Endothelial cell of umbilical vein (primary cell): ENCODE results near the gene SLC30A2. TPM values are rescaled to one million over a fixed set of nuclear protein-coding genes. Genes with fewer than 3 reads are reported as not detected.

Experiments
- BruUV-seq: library from RNA; stranded (reverse); fragments of 400-500 nt; replicated peaks from 2 replicates; lab custom pipeline; 2021; lab: Mats Ljungman, UMichigan
- CTCF ChIA-PET: fragments of 300-600, 350-600 bp; sonication (Branson Sonifier 250); formaldehyde crosslinking; loops from one replicate; lab custom pipeline; 2021; ENCODE audit warnings: antibody characterized with exemption, inconsistent platforms; lab: Charles Lee
- POLR2A ChIA-PET: fragments of 300-600, 350-600 bp; sonication (Branson Sonifier 250); formaldehyde crosslinking; loops from one replicate; lab custom pipeline; 2021; ENCODE audit warnings: antibody characterized with exemption, inconsistent platforms; lab: Charles Lee
- DNase-seq: peaks from one replicate; pipeline ENCODE4 v3.0.0-alpha.2; 2011; ENCODE audit warnings: low read depth, low spot score
- FAIRE-seq: peaks from 2 replicates; lab custom pipeline; 2011; peaks lifted over from hg19 to GRCh38; lab: Jason Lieb, UNC
- H2AFZ ChIP-seq: 2 replicates; pipeline ENCODE4 v1.6.0; 2012; ENCODE audit warnings: low read depth, low read length, control low read depth, inconsistent platforms
- H3K27ac ChIP-seq: 2 replicates; pipeline ENCODE4 v1.5.1; 2011; ENCODE audit warnings: low read depth, mild to moderate bottlenecking, control low read depth, low read length, moderate library complexity; ENCODE audit not compliant: insufficient read depth
- H3K27me3 ChIP-seq, 2 experiments: 2 replicates each; pipeline versions ENCODE4 v1.6.0 to v1.6.1; 2011; ENCODE audit warnings: low read length in 2 of 2, mixed read lengths in 1 of 2; ENCODE audit not compliant: control insufficient read depth in 2 of 2, insufficient read depth in 2 of 2
- H3K36me3 ChIP-seq, 2 experiments: 2 replicates in 1 of 2; 3 replicates in 1 of 2; pipeline ENCODE4 v1.5.1; 2011; ENCODE audit warnings: low read length in 2 of 2, mild to moderate bottlenecking in 1 of 2, moderate library complexity in 1 of 2; ENCODE audit not compliant: control insufficient read depth in 2 of 2, insufficient read depth in 2 of 2; ENCODE audit errors: extremely low read depth in 1 of 2
- H3K4me1 ChIP-seq: 3 replicates; pipeline ENCODE4 v1.5.1; 2011; ENCODE audit warnings: mild to moderate bottlenecking, low read length; ENCODE audit not compliant: control insufficient read depth, insufficient read depth; ENCODE audit errors: extremely low read depth
- H3K4me2 ChIP-seq: 2 replicates; pipeline ENCODE4 v1.6.1; 2011; ENCODE audit warnings: low read length, control low read depth, mixed read lengths; ENCODE audit not compliant: insufficient read depth
- H3K4me3 ChIP-seq, 3 experiments: fragments of 200-600 bp in 1 of 3; sonication (generic), shearing (Covaris generic) in 1 of 3; replicated peaks in 1 of 3; 2 replicates each; pipeline ENCODE4 v1.5.1; 2011 to 2016; ENCODE audit warnings: control low read depth in 3 of 3, low read length in 3 of 3, mild to moderate bottlenecking in 2 of 3, inconsistent platforms in 1 of 3, low read depth in 1 of 3, moderate library complexity in 1 of 3; ENCODE audit not compliant: insufficient read depth in 1 of 3
- H3K79me2 ChIP-seq: 2 replicates; pipeline ENCODE4 v1.6.0; 2012; ENCODE audit warnings: low read length, inconsistent platforms; ENCODE audit not compliant: control insufficient read depth, insufficient read depth
- H3K9ac ChIP-seq: replicated peaks from 2 replicates; pipeline ENCODE3; 2011; ENCODE audit warnings: low read length, control low read depth; ENCODE audit not compliant: insufficient read depth; ENCODE audit errors: extremely low read depth
- H3K9me1 ChIP-seq: replicated peaks from 3 replicates; pipeline ENCODE4 v1.6.0; 2011; ENCODE audit warnings: mild to moderate bottlenecking, low read length; ENCODE audit not compliant: control insufficient read depth, insufficient read depth; ENCODE audit errors: extremely low read depth
- H3K9me3 ChIP-seq: replicated peaks from 2 replicates; pipeline ENCODE4 v1.5.1; 2012; ENCODE audit warnings: low read length, inconsistent platforms; ENCODE audit not compliant: control insufficient read depth, insufficient read depth
- H4K20me1 ChIP-seq: replicated peaks from 2 replicates; pipeline ENCODE3; 2011; ENCODE audit warnings: mild to moderate bottlenecking, low read length; ENCODE audit not compliant: control insufficient read depth, insufficient read depth; ENCODE audit errors: extremely low read depth
- CTCF ChIP-seq, 2 donors: IDR thresholded peaks; 1 replicate in 1 of 2; 2 replicates in 1 of 2; pipeline ENCODE4 v1.5.1; 2011; ENCODE audit warnings: low read length in 2 of 2, mild to moderate bottlenecking in 2 of 2, moderate library complexity in 2 of 2, control low read depth in 1 of 2, inconsistent platforms in 1 of 2, low read depth in 1 of 2; ENCODE audit not compliant: insufficient read depth in 1 of 2; ENCODE audit errors: extremely low read depth in 1 of 2
- EZH2 ChIP-seq: IDR thresholded peaks from 2 replicates; pipeline ENCODE4 v1.6.1; 2012; ENCODE audit warnings: borderline replicate concordance, low read depth, mild to moderate bottlenecking, moderate library complexity, low read length, inconsistent platforms; ENCODE audit not compliant: severe bottlenecking
- FOS ChIP-seq: IDR thresholded peaks from 2 replicates; pipeline ENCODE4 v1.6.1; 2011; ENCODE audit warnings: mild to moderate bottlenecking, low read length, moderate library complexity, borderline replicate concordance; ENCODE audit not compliant: insufficient read depth
- GATA2 ChIP-seq: IDR thresholded peaks from 2 replicates; pipeline ENCODE4 v1.7.0; 2011; ENCODE audit warnings: low read depth, mild to moderate bottlenecking, moderate library complexity, mixed read lengths, low read length; ENCODE audit not compliant: insufficient read length, insufficient read depth
- JUN ChIP-seq: IDR thresholded peaks from 2 replicates; pipeline ENCODE4 v1.6.1; 2011; ENCODE audit warnings: borderline replicate concordance, low read depth; ENCODE audit not compliant: insufficient read length, insufficient read depth
- MAX ChIP-seq: IDR thresholded peaks from 2 replicates; pipeline ENCODE4 v1.6.1; 2011; ENCODE audit not compliant: insufficient read depth, insufficient read length
- MYC ChIP-seq: IDR thresholded peaks from one replicate; pipeline ENCODE4 v1.6.1; 2011; ENCODE audit warnings: mild to moderate bottlenecking, low read depth, low read length
- POLR2A ChIP-seq: IDR thresholded peaks from 2 replicates; pipeline ENCODE4 v1.6.1; 2012; ENCODE audit warnings: low read depth, mild to moderate bottlenecking, control low read depth, low read length
- POLR2AphosphoS5 ChIP-seq: IDR thresholded peaks from 2 replicates; pipeline ENCODE4 v1.6.1; 2012; ENCODE audit warnings: low read depth, mild to moderate bottlenecking, control low read depth, low read length, moderate library complexity; ENCODE audit not compliant: insufficient read depth
- dilution Hi-C: fragments of 300-500 bp; cut with MboI; formaldehyde crosslinking; loops from one replicate; pipeline ENCODE4 v1.15.0; 2019; ENCODE audit warnings: low sequenced_read_pairs; ENCODE audit not compliant: extremely low pct_ligation_motif_present
- intact Hi-C: fragments of 100-400 bp; cut with micrococcal nuclease; formaldehyde crosslinking; loops from one replicate; pipeline ENCODE4 v1.10.0; 2022
- polyA plus RNA-seq, 4 experiments: library from polyadenylated mRNA; depleted of rRNA in 3 of 4; stranded (reverse) in 3 of 4; unstranded in 1 of 4; fragments of >200 nt; gene quantifications; 2 replicates each; pipeline versions ENCODE4 v1.2.1 to v1.2.3, GENCODE V29; 2011 to 2012; ENCODE audit warnings: missing spikeins in 1 of 4
- total RNA-seq: library from RNA; stranded (reverse); gene quantifications from 2 replicates; pipeline ENCODE4 v1.2.3, GENCODE V29; 2021

Gene SLC30A2
- total and polyA plus RNA-seq, 2 donors (not counting 3 experiments of a cell fraction or from before 2014, with no cell fraction given) = not detected

GRCh38 chr1:26094677-26095383, 48.9 kb upstream of the SLC30A2 start:
- peak overlapping the region; percentile 69 for H2AFZ ChIP-seq
- peak; percentile 12 for FAIRE-seq
- no peak overlapping the region for H3K9ac ChIP-seq
- H3K4me1 ChIP-seq = peaks cover 13% of the 10 kb centered on the region
- ChIA-PET POLR2A (no interaction called here), CTCF (interaction anchor here (1.1 kb wide), 1 partner anchor 59 kb away, joined by 3 read pairs; no protein-coding TSS in a partner anchor)
- no peaks in the 10 kb centered on the region for H4K20me1 ChIP-seq
- dilution Hi-C loops (no loop called here), intact Hi-C loops (no loop called here)
- H3K27ac ChIP-seq = no peak overlapping the region
- no peaks in the 10 kb centered on the region for H3K9me3 ChIP-seq
- no peaks in the 10 kb centered on the region for H3K36me3 ChIP-seq
- TF ChIP-seq MAX (no peak), FOS (no peak), POLR2AphosphoS5 (no peak), JUN (no peak), CTCF (IDR thresholded peaks at IDR 0.05; ENCODE audit: extremely low read depth in 1 of 2, insufficient read depth in 1 of 2, low read depth in 1 of 2, low read length in 2 of 2) (no peak), MYC (no peak), POLR2A (no peak), EZH2 (no peak), GATA2 (no peak)
- no peak for DNase-seq
- BruUV-seq = no TSS peak
- H3K4me3 ChIP-seq = no peak overlapping the region
- H3K4me2 ChIP-seq = no peak overlapping the region
- H3K27me3 ChIP-seq = peaks cover 0 to 8% of the 10 kb centered on the region in 2 experiments
- no peaks in the 10 kb centered on the region for H3K9me1 ChIP-seq
- no peaks in the 10 kb centered on the region for H3K79me2 ChIP-seq
